Stimulated activated CD4-positive, alpha-beta T cell treated with anti-CD3 and anti-CD28 coated beads, Interleukin-4, amount 100 ng/mL, for 4 hours (primary cell): Measurements from ENCODE around the gene ZNF597.

Experiments used
- DNase-seq, 2 experiments: peaks; one replicate each; pipeline ENCODE4 v3.0.0-alpha.2; 2020

ZNF597 gene

GRCh38 chr16:3443108-3444031 is at the start of gene ZNF597, which contains the start of gene NAA60:
Gene ZNF597 (minus strand): TSS chr16:3443504. CDS start chr16:3443153, 351 bp downstream.
Gene NAA60 (plus strand): TSS chr16:3443680. CDS start chr16:3476228, 32,548 bp downstream.
- peak; percentile 61 to 84 for DNase-seq

- no peak for DNase-seq
These were observed 49.1 kb upstream of the ZNF597 start for GRCh38 chr16:3492356-3492755.

- no peak for DNase-seq
These were observed 47.8 kb upstream of the ZNF597 start for GRCh38 chr16:3490911-3491629.

- DNase-seq, result no peak
These were observed 45.5 kb upstream of the ZNF597 start for GRCh38 chr16:3488801-3489200.

GRCh38 chr16:3487521-3488410 is 44.5 kb upstream of the ZNF597 start:
- DNase-seq, result no peak

GRCh38 chr16:3486506-3487215 is 43.4 kb upstream of the ZNF597 start:
- DNase-seq, result no peak

GRCh38 chr16:3485821-3486505 is 42.7 kb upstream of the ZNF597 start:
- no peak for DNase-seq

GRCh38 chr16:3485097-3485745 is 41.9 kb upstream of the ZNF597 start:
- no peak for DNase-seq

- DNase-seq, result no peak
These were observed 41.2 kb upstream of the ZNF597 start for GRCh38 chr16:3484318-3485096.

GRCh38 chr16:3482659-3483241 is 39.4 kb upstream of the ZNF597 start:
- DNase-seq, result no peak

- DNase-seq, result no peak
These were observed 38.7 kb upstream of the ZNF597 start for GRCh38 chr16:3481696-3482658.

- DNase-seq, result no peak
These were observed 37.8 kb upstream of the ZNF597 start for GRCh38 chr16:3480901-3481695.

- DNase-seq, result no peak
These were observed 36.4 kb upstream of the ZNF597 start for GRCh38 chr16:3479654-3480216.

- DNase-seq, result no peak
These were observed 35.1 kb upstream of the ZNF597 start for GRCh38 chr16:3478242-3478925.

GRCh38 chr16:3476409-3476808 is 33.1 kb upstream of the ZNF597 start:
- DNase-seq, result no peak

GRCh38 chr16:3475604-3476375 is 32.5 kb upstream of the ZNF597 start:
- no peak for DNase-seq
